ENCODE measurements around the gene CDC42. TPM values are rescaled to one million over a fixed set of nuclear protein-coding genes. Genes with fewer than 3 reads are reported as not detected.

Gene CDC42
- total and polyA plus RNA-seq, 2 of the 13 experiments (the other 11 are each of a cell fraction or from before 2014, with no cell fraction given): 138 to 237 TPM

DNA sequence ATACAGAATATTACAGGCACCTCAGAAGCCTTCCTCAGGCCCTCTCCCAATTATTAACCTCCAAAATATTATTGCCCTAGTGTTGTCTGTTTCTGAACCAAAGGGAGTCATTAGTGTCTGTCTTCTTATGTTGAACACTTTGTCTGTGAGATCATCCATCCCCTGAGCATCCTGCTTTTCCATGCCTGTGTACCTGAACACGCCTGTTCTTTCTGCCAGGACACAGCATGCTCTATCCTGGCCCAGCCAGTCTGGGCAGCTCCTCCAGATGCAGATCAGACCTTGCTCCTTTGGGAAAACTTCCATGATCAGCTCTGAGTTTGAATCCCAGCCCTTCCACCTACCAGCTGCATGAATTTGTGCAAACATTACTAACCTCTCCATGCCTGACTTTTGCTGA is 11.0 kb upstream of the CDC42 start (continued):
- TF ChIP-seq ZNF839 (CRISPR knock-in tag; IDR thresholded peaks at IDR 0.05; ENCODE audit: borderline replicate concordance) (no peak), HMGXB3 (CRISPR knock-in tag; IDR thresholded peaks at IDR 0.05; ENCODE audit: borderline replicate concordance) (no peak), ZNF253 (CRISPR knock-in tag; IDR thresholded peaks at IDR 0.05; ENCODE audit: borderline replicate concordance) (no peak), NAIF1 (CRISPR knock-in tag; IDR thresholded peaks at IDR 0.05; ENCODE audit: borderline replicate concordance) (no peak), ZSCAN31 (CRISPR knock-in tag; IDR thresholded peaks at IDR 0.05; ENCODE audit: low read depth) (no peak)

DNA sequence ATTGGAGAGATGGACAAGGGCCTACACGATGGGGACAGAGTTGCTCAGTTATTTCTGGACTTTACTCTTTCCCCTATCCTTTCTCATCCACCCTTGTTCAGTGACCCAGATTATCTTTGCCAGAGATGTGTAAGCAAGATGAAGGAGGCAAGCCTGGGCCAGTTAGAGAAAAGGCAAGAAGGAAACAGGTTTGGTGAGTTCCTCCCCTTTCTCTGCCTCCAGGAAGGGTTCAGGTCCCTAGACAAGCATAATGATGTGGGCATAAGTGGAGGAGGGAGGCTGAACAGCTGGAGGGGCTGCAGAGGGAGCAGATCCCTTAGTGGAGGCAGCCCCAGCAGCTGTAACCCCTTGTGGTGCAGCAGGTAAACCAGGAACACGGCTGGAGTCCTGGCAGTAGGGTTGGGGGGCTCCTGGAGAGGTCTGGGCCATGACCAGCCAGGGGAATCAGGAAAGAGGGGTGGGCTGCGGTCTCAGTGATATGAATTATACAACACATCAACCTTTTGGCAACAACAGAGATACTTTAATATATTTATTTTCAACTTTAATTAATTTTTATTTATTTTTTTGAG is 9.2 kb upstream of the CDC42 start:
- H3K27ac ChIP-seq (ENCODE audit: extremely low read length, insufficient read depth, low read length): no peak overlapping the region
- ChIA-PET POLR2A (no interaction called here), CTCF (ENCODE audit: low intra/inter-chr PET ratio, low total read pairs) (no interaction called here)
- no peak overlapping the region for H3K4me2 ChIP-seq (ENCODE audit: low read depth, low read length)
- no peaks in the 10 kb centered on the region for H4K20me1 ChIP-seq (ENCODE audit: insufficient read depth, low read length)
- peaks cover 37% of the 10 kb centered on the region for H3K4me1 ChIP-seq (ENCODE audit: insufficient read depth, low read length)
- in situ Hi-C loops (cut with HindIII; ENCODE audit: extremely low pct_ligation_motif_present, low pct_unique_long_range_greater_than_20kb): no loop called here
- no peaks in the 10 kb centered on the region for H3K9me3 ChIP-seq (ENCODE audit: low read length)
- WGBS (ENCODE audit: low lambda C conversion rate): 40% methylated on average over 3 of the region's 3 CpGs
- ATAC-seq (no peak), FAIRE-seq (no peak), DNase-seq (ENCODE audit: low spot score) (no peak)
- no peaks in the 10 kb centered on the region for H3K79me2 ChIP-seq (ENCODE audit: insufficient read depth, low read length)
- H3K9ac ChIP-seq (ENCODE audit: insufficient read depth, low read depth, low read length): no peak overlapping the region
- H3K4me3 ChIP-seq (replicated peaks in 1 of 3; ENCODE audit: insufficient read depth in 1 of 3, low read depth in 2 of 3, low read length in 3 of 3): no peak overlapping the region
- TF ChIP-seq JDP2 (CRISPR knock-in tag; IDR thresholded peaks at IDR 0.05; ENCODE audit: borderline replicate concordance) (no peak), ZNF768 (CRISPR knock-in tag; IDR thresholded peaks at IDR 0.05) (no peak), PAX8 (CRISPR knock-in tag; IDR thresholded peaks at IDR 0.05; ENCODE audit: borderline replicate concordance) (no peak), SP2 (CRISPR knock-in tag; IDR thresholded peaks at IDR 0.05) (no peak)
- H3K36me3 ChIP-seq (replicated peaks in 1 of 2; ENCODE audit: control insufficient read depth in 1 of 2, insufficient read depth in 2 of 2, low read length in 2 of 2): no peaks in the 10 kb centered on the region
- BruUV-seq (replicated peaks): no TSS peak
- no peaks in the 10 kb centered on the region for H3K27me3 ChIP-seq (ENCODE audit: control insufficient read depth in 1 of 2, insufficient read depth in 2 of 2, low read length in 2 of 2)
- intact Hi-C loops (cut with micrococcal nuclease; ENCODE audit: unreplicated experiment): no loop called here
- no peak overlapping the region for H2AFZ ChIP-seq (ENCODE audit: low read length)

All from HepG2 (cell line).